Astrocyte (in vitro differentiated cells and primary cell): ENCODE results near the gene CINP.

ENCODE experiments used
- CTCF ChIP-seq: IDR thresholded peaks from 2 replicates; pipeline ENCODE4 v1.5.1; 2011; ENCODE audit warnings: low read depth, mild to moderate bottlenecking, inconsistent platforms, low read length, moderate library complexity; ENCODE audit not compliant: insufficient read depth
- EZH2 ChIP-seq: IDR thresholded peaks from 2 replicates; pipeline ENCODE4 v1.6.1; 2012; ENCODE audit warnings: mild to moderate bottlenecking, low read length, inconsistent platforms; ENCODE audit not compliant: insufficient read depth

- TF ChIP-seq CTCF (no peak), EZH2 (no peak)
Measured at GRCh38 chr14:102352213-102352612, 10.5 kb downstream of the CINP start.
